Gastroesophageal sphincter (tissue), 4 donors: ENCODE measurements around the gene MADD. TPM values are rescaled to one million over a fixed set of nuclear protein-coding genes. Genes with fewer than 3 reads are reported as not detected.

Experiments
- ATAC-seq: fragments of 150-250 bp; one replicate; pipeline ENCODE4 v1.9.1; 2016; ENCODE audit warnings: mild to moderate bottlenecking, moderate library complexity
- H3K27ac ChIP-seq, 4 donors: fragments of 200-600 bp; sonication (generic) in 3 of 4; 1 replicate in 3 of 4; 2 replicates in 1 of 4; pipeline ENCODE4 v1.5.1; 2016 to 2019
- H3K27me3 ChIP-seq: fragments of 200-600 bp; sonication (generic); one replicate; pipeline ENCODE4 v1.5.1; 2019
- H3K36me3 ChIP-seq, 2 donors: fragments of 200-600 bp; sonication (generic); one replicate each; pipeline ENCODE4 v1.5.1; 2019; ENCODE audit warnings: control low read depth in 1 of 2
- H3K4me1 ChIP-seq, 3 donors: fragments of 200-600 bp; sonication (generic); 1 replicate in 2 of 3; 2 replicates in 1 of 3; pipeline ENCODE4 v1.5.1; 2016 to 2019; ENCODE audit warnings: control low read depth in 2 of 3
- H3K4me3 ChIP-seq, 2 donors: fragments of 200-600 bp; sonication (generic); one replicate each; pipeline ENCODE4 v1.5.1; 2019; ENCODE audit warnings: mild to moderate bottlenecking in 1 of 2, moderate library complexity in 1 of 2
- H3K9me3 ChIP-seq, 3 donors: fragments of 200-600 bp; sonication (generic); one replicate each; pipeline ENCODE4 v1.5.1; 2017 to 2019; ENCODE audit warnings: control low read depth in 2 of 3
- EP300 ChIP-seq: sonication (generic); formaldehyde crosslinking; IDR thresholded peaks from one replicate; pipeline ENCODE4 v1.6.1; 2017; ENCODE audit warnings: antibody characterized with exemption, mild to moderate bottlenecking
- POLR2A ChIP-seq, 2 donors: fragments of 450-650 bp; IDR thresholded peaks; one replicate each; pipeline ENCODE4 v1.6.1; 2017; ENCODE audit warnings: antibody characterized with exemption in 2 of 2, mild to moderate bottlenecking in 2 of 2, moderate library complexity in 1 of 2
- POLR2AphosphoS5 ChIP-seq: sonication (generic); formaldehyde crosslinking; IDR thresholded peaks from one replicate; pipeline ENCODE4 v1.6.1; 2017; ENCODE audit warnings: antibody characterized with exemption
- WGBS, 2 donors: methylation state at CpG; one replicate each; pipeline ENCODE4 v1.1.5; 2018; ENCODE audit warnings: low coverage in 1 of 2; 5-methylcytosine and 5-hydroxymethylcytosine counted together
- total RNA-seq, 4 donors: library from RNA; depleted of rRNA; stranded (reverse); fragments of >200 nt; gene quantifications; one replicate each; pipeline ENCODE4 v1.1.0, GENCODE V29; 2016
- TF ChIP-seq, protein P1 (sequence below), 4 experiments: fragments of 200-600 bp in 2 of 4; fragments of 450-650 bp in 2 of 4; sonication (generic) in 1 of 4; IDR thresholded peaks; one replicate each; pipeline ENCODE4 v1.5.1; 2017 to 2019; ENCODE audit warnings: antibody characterized with exemption in 4 of 4, mild to moderate bottlenecking in 2 of 4, moderate library complexity in 2 of 4

Gene MADD
- total RNA-seq, 4 donors from 2014 or later, result 23.7 to 33.9 (median 29.4) TPM

DNA sequence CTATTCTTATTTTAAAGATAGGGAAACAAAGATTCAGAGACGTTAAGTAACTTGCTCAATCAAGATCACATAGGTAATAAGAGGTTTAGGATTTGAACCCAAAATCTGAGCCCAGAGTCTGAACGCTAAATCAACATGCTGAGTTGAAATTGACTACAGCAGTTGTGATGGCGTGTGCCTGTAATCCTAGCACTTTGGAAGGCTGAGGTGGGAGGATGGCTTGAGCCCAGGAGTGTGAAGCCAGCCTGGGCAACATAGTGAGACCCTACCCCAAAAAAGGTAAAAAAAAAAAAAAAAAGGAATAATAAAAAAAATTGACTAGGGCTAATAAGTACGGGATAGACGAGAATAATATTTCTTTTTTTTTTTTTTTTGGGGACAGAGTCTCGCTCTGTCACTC, 13.6 kb upstream of the MADD start:
- Histone ChIP-seq H3K36me3 (peaks cover 0 to 4% of the 10 kb centered on the region in 2 donors), H3K27me3 (no peaks in the 10 kb centered on the region), H3K4me3 (no peak overlapping the region), H3K9me3 (no peaks in the 10 kb centered on the region), H3K27ac (peak overlapping the region in 2 of 4 donors; percentile 74 to 76), H3K4me1 (peaks cover 0 to 67% (median 51%) of the 10 kb centered on the region in 3 donors)
- 76 to 91% methylated on average over 6 of the region's 6 CpGs for WGBS, 2 donors
- no peak for TF ChIP-seq POLR2AphosphoS5
- no peak for TF ChIP-seq EP300
- no peak for TF ChIP-seq POLR2A (IDR thresholded peaks at IDR 0.05)
- TF ChIP-seq, protein P1, sequence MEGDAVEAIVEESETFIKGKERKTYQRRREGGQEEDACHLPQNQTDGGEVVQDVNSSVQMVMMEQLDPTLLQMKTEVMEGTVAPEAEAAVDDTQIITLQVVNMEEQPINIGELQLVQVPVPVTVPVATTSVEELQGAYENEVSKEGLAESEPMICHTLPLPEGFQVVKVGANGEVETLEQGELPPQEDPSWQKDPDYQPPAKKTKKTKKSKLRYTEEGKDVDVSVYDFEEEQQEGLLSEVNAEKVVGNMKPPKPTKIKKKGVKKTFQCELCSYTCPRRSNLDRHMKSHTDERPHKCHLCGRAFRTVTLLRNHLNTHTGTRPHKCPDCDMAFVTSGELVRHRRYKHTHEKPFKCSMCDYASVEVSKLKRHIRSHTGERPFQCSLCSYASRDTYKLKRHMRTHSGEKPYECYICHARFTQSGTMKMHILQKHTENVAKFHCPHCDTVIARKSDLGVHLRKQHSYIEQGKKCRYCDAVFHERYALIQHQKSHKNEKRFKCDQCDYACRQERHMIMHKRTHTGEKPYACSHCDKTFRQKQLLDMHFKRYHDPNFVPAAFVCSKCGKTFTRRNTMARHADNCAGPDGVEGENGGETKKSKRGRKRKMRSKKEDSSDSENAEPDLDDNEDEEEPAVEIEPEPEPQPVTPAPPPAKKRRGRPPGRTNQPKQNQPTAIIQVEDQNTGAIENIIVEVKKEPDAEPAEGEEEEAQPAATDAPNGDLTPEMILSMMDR (IDR thresholded peaks at IDR 0.05), result no peak
- ATAC-seq, result no peak

GRCh38 chr11:47257177-47257516, 12.8 kb upstream of the MADD start:
- H3K9me3 ChIP-seq, result no peaks in the 10 kb centered on the region
- peak overlapping the region; percentile 15 to 87 (median 77) for H3K27ac ChIP-seq
- peak overlapping the region in 1 of 2 donors; percentile 41 for H3K4me3 ChIP-seq
- H3K36me3 ChIP-seq, result peaks cover 0 to 12% of the 10 kb centered on the region in 2 donors
- TF ChIP-seq, protein P1 (IDR thresholded peaks at IDR 0.05), result no peak
- no peaks in the 10 kb centered on the region for H3K27me3 ChIP-seq
- peaks cover 0 to 67% (median 51%) of the 10 kb centered on the region in 3 donors for H3K4me1 ChIP-seq
- no peak for ATAC-seq
- 100% methylated on average over 1 of the region's 2 CpGs; no CpG with 5 or more reads in 1 of the 2 donors for WGBS, 2 donors

DNA sequence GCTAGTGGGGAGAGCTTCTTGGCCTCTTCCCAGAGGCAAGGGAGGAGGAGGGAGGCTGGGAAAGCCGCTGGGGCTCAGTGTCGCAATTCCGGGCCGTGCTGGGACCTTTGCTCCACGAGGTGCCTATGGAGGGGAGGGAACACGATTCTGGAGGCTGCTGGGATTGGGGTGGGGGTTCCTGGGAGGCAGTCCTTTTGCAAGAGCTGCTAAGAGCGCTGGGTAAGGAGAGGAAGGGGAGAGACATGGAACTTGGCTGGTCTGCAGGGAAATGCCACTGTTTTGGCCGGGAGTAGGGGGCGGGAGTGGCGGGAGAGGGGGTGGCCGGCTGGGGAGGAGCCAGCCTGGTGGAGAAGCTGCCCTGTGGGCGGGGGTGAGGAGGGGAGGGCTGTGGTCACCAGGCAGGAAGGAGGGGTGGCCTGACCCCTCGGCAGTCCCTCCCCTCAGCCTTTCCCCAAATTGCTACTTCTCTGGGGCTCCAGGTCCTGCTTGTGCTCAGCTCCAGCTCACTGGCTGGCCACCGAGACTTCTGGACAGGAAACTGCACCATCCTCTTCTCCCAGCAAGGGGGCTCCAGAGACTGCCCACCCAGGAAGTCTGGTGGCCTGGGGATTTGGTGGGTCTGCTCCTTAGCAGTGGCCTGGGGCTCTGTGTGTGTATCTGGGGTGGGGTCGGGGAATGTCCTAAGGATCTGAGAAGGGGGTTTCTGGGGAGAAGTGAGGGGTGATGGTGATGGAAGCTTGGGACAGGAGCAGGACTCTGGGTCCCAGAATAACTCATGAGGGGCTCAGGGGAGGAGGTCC, 12.2 kb upstream of the MADD start, which contains the start of gene NR1H3:
Gene NR1H3, plus strand, starts transcription at position 480 of the 800 bp plus-strand sequence. CDS start 1,221 bp downstream, outside the sequence.
- TF ChIP-seq POLR2AphosphoS5 (peak; percentile 58), POLR2A (IDR thresholded peaks at IDR 0.05) (no peak)
- TF ChIP-seq, protein P1 (IDR thresholded peaks at IDR 0.05), result peak in 3 of 4 experiments; percentile 36 to 75 (median 67)
- peaks cover 0 to 67% (median 51%) of the 10 kb centered on the region in 3 donors for H3K4me1 ChIP-seq
- H3K27me3 ChIP-seq, result no peaks in the 10 kb centered on the region
- peaks cover 0 to 14% of the 10 kb centered on the region in 2 donors for H3K36me3 ChIP-seq
- H3K9me3 ChIP-seq, result no peaks in the 10 kb centered on the region
- ATAC-seq, result peak; percentile 76
- H3K4me3 ChIP-seq, result peak within 1 kb of the TSS; percentile 16 to 41
- H3K27ac ChIP-seq, result peak within 1 kb of the TSS; percentile 15 to 87 (median 77)
- 0% methylated on average over 1 of the region's 15 CpGs; no CpG with 5 or more reads in 1 of the 2 donors for WGBS, 2 donors

GRCh38 chr11:47258317-47258902, 11.5 kb upstream of the MADD start:
- peaks cover 0 to 14% of the 10 kb centered on the region in 2 donors for H3K36me3 ChIP-seq
- TF ChIP-seq, protein P1 (IDR thresholded peaks at IDR 0.05), result no peak
- TF ChIP-seq EP300 (no peak), POLR2A (IDR thresholded peaks at IDR 0.05) (no peak), POLR2AphosphoS5 (no peak)
- ATAC-seq, result no peak
- peaks cover 0 to 66% (median 51%) of the 10 kb centered on the region in 3 donors for H3K4me1 ChIP-seq
- peak overlapping the region in 3 of 4 donors; percentile 77 to 87 (median 77) for H3K27ac ChIP-seq
- peak overlapping the region in 1 of 2 donors; percentile 41 for H3K4me3 ChIP-seq
- H3K27me3 ChIP-seq, result no peaks in the 10 kb centered on the region
- H3K9me3 ChIP-seq, result no peaks in the 10 kb centered on the region
- WGBS, 2 donors, result 47 to 49% methylated on average over 7 to 10 of the region's 11 CpGs
